GOT3 (cell line): ENCODE results near the gene PCAT6.
"Not testable (repeated sequence)": the region's sequence is repeated elsewhere in the genome, so short reads cannot be mapped to it uniquely, and the experiment has no call there.

Experiments used
- DNase-seq: peaks from one replicate; lab custom pipeline; 2025; ENCODE audit warnings: mixed read lengths; lab: John Stamatoyannopoulos, UW

PCAT6 gene

DNA sequence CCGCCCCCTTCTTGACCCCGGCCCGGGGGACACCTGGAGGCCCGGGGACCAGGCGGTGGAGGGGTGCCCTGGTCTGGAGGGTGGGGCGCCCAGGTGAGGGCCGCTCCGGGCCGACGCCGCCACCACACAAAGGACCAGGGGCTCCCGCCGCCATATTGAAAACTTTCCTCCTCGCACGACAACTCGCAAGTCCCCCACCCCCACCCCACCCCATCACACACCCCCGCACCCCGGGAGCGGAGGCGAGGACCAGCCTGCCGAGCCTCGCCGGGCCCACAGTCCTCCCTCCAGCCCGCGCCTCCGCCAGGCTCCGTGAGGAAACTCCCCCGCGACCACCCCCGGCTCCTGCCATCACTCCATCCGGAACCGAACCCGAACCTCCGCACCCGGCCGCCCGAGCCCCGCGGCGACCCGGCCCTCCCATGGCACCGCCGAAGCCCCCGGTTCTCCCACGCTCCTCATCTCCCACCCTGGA lies 3.3 kb upstream of the PCAT6 start:
- DNase-seq, result no peak

DNA sequence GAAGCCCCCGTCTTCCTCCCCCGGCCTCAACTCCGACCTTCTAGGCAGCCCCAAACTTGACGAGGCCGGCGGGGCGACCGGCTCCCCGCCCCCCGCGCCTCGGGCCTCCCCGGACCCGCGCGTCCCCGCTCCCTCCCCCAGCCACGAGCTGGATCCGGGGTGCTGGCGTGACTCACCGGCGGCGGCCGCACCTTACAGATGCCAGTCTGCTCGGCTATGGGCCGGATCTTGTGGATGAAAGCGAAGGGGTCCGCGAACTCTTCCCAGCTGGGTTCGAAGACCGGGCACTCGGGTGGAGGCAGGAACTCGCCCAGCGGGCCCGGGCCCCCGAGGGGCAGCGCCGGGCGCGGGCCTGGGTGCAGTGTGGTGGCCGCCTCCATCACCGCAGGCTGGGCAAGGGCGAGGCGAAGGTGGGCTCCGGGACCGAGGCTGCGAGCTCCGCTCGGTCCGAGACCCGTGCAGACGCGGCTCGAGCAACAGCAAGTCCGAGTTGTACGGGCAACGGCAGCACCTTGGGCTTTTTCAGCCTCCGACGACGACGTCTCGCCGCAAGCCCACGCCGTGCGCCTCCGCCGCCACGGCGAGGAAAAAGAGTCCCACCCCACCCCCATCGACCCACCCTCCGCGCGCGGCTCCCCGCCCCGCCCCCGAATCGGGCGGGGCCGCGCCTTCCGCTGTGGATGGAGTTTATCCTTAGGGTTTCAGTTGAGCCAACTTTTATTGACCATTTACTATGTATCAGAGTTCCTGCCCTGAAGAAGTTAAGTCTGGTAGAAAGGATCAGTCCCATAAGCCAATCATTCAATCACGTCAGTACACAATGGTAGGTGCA lies 2.6 kb upstream of the PCAT6 start, which contains the start of gene KDM5B:
Gene KDM5B (minus strand): TSS at position 496 of the 832 bp plus-strand sequence. CDS start 116 bp downstream, at position 380.
- DNase-seq, result peak; percentile 15

DNA sequence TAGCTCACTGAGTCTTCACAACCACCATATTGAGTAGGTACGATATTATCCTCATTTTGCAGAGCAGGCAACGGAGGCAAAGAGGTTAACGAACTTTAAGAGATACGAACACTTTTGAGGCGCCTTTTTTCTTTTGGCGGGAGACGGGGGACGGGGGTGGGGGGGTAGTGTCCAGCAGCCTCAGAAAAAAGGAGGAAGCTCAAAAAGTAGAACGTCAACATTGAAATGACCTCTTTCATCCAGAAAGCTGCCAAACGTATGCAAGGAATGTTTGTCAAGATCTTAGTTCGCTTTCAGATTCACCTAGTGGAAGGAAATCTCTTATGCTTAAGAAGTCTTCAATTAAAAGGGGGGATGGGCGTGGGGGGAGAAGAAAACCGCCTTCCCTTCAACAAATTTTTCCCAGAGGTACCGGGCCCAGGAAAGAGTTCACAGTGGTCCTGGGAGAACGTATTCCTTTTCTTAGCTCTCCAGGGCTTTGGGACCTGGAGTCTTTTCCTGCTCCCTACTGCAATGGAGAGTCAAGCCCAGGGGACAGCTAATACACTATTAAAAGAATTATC lies 1.1 kb upstream of the PCAT6 start:
- no peak for DNase-seq

DNA sequence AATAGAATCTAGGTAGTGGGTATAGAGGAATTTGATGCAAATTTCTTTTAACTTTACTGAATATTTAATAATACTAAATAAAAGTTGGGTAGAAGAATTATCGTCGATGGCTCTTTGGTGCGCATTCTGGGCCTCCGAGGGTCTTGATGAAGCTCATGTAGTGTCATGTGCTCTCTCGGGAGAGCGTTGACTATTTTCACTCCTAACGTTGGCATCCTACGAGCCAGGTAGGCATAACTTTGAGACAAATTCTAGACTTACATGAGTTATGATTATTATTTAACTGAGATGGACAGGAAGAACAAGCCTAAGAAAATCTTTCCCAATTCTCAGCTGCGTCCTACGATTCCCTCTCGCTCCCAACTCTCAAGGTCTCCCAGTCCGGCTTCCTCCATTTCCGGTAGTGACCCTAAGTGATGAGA lies 550 bp upstream of the PCAT6 start:
- no peak for DNase-seq

DNA sequence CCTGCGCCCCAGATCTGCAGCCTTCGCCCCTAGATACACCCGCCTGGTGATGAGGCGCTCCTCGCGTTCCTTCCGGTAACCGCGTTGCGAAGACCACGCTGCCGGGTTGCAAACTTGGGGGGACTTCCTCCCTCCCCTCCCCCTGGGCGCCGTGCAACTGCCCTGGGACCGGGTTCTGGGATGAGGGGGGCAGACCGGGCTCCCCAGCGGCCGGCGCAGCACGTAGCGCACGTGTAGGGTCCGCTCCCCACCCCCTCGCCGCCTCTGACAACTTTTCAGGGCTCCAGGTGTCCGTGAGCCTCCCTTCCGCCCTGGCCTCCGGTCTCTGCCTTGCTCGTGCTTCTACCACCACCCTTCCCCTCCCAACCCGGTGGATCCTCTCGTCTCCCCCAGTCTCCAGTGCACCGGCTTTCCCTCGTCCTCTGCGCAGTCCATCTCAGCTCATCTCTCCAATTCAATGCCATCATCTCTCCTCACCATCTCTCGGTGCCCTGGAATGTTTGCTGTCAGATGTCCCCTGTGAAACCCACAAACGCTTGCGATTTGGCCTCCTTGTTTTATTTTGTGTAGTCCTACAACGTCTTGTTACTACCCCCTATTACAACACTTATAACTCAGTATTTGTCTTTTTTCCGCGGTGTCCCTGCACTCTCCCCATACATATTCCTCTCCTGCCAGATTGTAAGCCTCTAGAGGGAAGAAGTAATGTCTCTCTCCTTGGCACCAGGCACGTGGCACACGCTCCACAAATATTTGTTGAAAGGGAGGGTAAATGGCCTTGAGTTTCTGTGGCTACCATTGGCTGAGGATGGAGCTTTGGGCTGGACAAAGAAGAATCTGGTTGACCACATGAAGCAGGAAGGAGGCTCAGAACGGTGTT lies 782 bp downstream of the PCAT6 start:
- no peak for DNase-seq

DNA sequence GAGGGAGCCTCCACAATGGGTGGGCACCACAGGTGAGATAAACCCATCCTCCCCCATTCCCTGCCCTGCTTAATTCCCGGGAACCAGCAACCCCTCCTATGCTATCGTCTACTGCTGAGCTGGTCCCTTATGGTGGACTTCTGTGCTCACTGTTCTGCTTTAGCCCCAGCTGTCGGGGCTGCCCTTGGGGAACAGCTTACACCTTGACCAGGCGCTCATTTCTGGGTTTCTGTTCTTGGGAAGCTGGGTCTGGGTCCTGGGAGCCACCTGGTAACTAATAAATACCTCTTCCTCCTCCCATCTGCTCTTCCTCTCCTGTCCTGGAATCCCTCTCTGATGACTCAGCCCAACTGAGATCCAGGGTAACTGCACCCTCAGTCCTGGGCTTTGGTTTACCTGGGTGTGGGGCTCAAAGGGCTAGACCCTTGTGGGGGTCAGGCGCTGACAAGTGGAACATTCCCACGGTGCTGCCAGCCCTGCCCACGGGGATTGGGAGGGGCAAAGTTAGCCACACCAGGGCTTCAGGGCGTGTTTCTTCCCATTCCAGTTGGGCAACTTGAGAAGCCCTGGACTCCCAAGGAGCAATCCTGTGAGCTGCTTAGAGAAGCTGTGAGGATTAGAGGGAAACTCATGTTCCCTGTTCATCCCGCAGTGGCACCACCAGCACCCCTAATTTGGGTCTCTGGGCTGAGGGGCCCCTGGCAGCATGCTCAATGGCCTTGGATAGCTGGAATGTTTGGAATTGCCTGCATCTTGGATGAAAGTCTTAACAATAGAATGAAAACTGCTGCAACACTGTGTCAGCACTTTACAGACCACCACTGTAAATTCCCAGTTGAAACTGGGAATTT lies 1.6 kb downstream of the PCAT6 start:
- DNase-seq, result no peak

DNA sequence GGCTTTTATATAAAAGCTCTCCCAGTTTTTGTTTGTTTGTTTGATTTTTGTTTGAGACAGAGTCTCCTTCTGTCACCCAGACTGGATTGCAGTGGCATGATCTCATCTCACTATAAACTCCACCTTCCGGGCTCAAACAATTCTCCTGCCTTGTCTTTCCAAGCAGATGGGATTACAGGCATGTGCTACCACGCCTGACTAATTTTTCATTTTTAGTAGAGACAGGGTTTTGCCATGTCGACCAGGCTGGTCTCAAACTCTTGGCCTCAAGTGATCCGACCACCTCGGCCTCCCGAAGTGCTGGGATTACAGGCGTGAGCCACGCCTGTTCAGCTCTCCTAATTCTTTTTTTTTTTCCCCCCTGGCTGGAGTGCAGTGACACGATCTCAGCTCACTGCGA lies 4.4 kb downstream of the PCAT6 start:
- DNase-seq, result no peak

DNA sequence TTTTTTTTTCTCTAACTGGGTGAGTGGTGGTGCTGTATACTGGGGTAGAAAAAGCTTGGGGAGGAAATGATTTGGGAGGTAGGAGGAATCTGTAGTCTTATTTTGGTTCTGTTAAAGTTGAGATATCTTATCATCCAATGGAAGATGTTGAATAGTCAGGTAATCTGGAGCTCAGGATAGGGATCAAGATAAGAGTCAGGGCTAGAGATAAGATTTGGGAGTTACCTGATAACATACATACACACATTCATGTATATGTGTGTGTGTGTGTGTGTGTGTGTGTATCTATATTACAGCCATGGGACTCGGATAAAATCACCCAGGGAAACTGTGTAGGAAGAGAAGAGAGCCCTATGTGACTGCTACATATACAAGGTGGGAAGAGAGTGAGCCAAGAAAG lies 8.1 kb downstream of the PCAT6 start:
- no peak for DNase-seq

DNA sequence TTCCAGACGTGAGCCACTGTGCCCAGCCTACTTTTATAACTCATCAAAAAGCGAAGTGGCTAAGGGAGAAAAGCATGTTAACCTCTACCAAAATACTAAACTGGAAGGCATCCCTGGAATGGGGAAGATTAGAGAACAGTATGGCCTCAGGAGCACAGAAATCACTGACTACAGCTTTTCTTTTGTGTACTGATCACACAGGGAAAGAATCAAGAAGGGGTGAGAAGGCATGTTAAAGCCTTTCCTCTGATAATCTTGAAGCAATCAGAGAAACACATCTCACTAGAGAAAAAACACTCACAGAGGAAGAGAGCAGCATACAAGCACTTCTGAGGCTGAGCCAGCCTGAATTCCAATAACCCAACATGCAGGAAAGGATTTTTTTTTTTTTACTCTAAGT lies 10.7 kb downstream of the PCAT6 start:
- no peak for DNase-seq

DNA sequence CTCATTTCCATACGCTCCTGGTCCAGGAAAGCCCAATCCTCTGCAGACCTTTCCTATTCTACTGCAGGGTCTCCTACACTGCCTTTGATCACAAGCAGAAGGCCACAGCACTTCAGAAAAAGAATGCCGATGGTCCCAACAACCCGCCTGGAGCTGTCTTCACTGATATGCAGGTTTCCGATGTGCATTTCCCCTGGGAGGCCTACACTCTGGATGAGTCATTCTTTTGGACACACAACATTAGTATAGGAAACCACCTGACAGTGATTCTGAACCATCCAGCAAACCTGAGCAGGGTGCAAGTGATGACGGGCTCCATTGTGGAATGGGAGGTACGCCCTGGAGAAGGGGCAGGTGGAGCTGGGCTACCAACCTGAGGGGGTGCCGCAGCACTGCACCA lies 15.0 kb downstream of the PCAT6 start:
- no peak for DNase-seq

DNA sequence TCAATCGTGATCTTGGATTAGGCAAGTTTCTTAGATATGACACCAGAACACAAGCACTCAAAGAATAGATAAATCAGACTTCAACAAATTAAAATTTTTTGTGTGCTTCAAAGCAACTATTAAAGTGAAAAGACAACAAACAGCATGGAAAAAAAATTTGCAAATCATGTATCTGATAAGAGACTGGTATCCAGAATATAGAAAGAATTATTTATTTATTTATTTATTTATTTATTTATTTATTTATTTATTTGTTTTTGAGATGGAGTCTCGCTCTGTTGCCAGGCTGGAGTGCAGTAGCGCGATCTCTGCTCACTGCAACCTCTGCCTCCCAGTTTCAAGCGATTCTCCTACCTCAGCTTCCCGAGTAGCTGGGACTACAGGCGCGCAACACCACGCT lies 18.5 kb downstream of the PCAT6 start:
- not testable (repeated sequence) for DNase-seq

DNA sequence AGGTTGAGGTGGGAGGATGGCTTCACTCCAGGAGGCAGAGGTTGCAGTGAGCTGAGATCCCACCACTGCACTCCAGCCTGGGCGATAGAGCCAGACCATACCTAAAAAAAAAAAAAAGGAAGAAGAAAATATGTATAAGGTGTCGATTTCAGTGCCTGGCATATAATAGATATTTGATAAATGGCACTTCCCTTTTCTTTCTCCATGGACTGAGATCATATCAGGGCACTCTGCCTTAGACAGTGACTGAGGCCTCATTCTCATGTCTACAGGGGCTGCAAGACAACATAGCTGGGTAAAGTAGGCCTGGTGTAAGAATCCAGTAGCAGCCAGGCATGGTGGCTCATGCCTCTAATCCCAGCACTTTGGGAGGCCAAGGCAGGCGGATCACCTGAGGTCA lies 21.2 kb downstream of the PCAT6 start:
- no peak for DNase-seq

DNA sequence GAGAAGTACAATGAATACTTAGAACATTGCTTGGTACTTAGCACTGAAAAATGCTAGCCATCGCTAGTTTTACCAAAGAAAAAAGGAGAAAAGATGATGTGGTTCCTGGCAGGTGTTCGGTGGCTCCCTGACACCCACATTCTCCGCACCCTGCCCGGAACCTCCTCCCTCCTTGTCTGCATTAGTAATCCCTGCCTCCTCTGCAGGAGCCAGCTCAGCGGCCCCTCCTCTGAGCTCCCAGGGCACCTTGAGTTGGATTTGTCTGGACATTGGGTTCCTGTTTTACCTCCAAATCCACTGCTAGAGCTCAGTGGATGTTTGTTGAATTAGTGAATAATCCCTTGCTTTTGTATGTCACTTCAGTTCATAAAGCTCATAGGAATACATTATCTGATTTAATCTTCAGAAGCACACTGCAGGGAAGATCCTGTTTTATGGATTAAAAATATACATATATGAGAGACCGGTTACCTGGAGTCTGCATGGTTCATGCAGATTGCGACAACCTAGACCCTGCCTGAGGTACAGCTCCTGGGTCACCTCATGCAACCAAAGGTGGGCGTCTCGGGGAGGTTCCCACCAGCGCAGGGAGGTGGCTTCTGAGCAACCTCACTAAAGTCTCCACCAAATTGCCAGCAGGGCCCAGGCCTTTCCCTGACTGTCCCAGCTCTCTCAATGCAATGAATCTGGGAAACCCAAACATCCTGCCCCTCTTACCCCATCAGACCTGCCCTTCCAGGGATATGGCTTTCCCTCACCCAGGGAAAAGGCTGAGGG lies 24.2 kb downstream of the PCAT6 start:
- DNase-seq, result no peak

DNA sequence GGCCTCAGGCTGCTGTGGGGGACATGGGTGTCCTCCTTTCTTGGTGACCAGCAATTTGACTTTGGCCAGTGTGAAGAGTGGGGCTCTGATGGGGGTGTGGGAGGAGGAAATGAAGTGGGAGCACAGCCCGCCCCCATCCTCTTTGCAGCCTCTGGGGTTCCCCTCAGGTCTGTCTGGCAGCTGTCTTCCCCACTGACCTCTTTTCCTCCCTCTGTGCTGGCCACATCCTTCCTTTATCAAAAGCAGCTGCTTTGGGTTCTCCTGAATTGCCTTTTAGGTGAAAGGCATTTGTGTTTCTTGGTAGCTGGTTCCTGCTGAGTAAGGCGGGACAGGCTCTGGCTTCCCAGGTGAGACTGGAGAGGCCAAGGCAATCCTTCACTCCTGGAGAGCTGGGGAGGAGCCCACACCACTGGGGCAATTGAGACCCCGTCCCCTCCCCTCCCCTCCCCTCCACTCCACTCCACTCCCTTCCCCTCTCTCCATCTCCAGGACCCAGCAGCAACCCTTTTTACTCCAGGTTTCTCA lies 24.9 kb downstream of the PCAT6 start:
- DNase-seq, result no peak

DNA sequence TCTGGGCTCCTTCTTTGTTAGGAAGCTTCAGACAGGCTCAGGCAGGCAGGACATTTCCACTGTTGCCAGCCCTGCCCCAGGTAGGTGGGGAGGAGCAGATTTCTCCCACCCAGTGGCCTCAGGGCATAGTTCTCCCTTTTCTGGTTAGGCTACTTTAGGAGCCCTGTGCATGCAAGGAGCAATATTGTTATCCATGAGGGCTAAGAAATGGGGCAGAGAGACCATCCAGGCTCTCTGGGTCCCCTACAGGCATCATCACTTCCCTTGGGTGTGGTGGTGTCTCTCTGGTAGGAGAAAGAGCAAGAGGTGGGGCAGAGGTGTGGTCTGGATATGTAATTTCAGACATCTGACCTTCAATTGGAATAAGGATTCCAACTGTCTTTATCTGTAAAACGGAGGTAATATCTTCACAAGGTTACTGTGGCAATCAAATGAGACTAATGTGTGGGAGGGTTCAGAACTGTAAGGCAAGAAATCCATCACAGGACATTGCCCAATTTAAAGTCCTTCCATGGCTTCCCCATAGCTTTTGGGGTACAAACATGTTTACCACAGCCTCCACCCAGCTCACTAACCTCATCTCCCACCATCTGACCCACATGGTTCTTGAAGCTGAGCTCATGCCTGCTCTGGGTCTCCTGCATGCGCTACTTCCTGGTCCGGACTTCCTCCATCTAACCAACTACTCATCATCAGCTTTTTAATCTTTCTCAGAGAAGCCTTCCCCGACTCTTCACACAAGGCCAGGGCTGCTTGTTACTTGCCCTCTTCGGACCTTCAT lies 26.1 kb downstream of the PCAT6 start:
- no peak for DNase-seq

DNA sequence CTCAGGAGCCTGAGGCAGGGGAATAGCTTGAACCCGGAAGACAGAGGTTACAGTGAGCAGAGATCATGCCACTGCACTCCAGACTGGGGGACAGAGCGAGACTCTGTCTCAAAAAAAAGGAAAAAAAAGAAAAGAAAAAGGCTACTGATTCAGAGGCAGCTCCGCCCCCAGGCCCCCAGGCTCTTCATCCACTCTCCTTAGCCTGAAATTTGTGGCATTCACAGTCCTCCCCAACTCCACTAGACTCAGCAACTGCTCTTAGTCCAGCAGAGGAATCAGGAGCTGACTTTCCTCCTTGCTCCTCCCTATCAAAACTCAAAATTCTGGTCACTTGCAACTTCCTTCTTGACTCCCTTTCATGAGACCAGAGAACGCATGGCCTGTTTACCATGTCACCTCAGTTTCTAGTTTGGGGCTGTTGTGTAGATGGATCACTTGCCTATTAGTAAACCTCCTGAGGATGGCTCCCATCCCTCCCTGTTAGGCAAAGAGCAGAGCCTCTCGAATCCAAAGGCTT lies 27.1 kb downstream of the PCAT6 start:
- no peak for DNase-seq

DNA sequence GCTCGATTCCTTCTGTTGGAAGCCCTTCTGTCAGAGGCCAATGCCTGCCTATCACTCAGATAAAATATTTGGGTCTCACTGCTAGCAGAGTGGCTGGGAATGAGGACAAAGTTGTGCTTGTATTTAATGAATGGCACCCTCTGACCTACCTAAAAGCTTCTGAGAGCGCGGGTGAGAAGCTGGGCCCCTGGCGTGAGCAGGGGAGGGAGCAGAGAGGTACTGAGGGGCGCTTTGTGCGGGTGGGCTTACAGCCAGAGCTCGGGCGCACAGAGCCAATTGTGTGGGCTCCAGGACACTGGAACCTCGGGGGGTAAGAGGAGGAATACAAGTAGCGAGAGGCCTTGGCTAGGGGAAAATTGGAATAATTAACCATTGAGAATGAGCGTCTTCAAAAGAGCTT lies 32.3 kb downstream of the PCAT6 start:
- DNase-seq, result no peak

DNA sequence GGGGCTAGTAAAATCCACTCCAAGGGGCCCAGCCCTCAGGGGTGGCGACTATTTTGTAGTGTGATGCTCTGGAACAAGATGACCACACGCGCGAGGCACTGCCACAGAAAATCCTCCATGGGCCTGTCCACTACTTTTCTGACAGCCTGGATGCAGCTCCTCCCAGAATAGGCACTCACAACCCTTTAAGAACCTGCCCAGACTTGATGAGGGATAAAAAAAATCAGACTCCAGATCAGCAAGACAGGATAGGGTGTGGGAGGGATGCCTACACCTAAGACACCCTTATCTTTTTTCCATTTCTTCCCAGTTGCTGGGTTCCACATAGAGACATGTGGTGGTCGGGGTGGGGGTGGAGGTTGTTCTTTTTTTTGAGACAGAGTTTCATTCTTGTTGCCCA lies 33.5 kb downstream of the PCAT6 start:
- no peak for DNase-seq

DNA sequence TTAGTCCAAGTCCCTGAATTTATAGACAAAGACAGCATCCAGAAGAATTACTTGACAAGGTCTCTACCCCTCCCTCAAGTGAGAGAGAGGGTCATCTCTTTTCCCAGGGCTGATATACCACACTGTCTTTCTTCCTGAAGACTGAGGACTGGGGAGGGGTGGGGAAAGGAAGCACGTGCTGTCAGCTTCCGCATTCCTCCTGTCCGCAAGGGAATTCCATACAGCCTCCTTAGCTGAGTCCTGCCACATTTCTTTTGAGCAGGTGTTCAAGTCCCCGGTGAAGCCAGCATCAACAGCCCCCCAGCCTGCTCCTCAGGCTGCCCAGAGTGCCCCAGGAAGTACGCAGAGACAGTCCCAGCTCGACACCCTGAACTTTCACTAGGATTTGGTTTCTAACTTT lies 34.2 kb downstream of the PCAT6 start:
- no peak for DNase-seq

DNA sequence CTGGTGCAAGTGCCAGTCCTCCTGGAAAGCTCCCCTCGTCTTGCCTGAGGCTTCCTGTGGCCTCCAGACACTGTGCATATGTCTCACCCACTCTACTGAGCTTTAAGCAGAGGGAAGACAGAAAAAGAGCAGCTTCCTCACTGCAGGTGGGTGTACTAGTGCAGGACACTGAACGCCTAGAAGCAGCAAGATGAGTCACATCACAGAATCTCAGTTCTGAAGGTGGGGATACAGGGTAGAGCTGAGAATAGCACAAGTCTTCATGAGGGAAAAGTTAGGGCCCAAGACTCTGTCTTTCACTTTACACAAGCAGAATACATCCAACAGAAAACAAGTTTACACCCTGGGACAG lies 37.4 kb downstream of the PCAT6 start:
- no peak for DNase-seq
